ENCODE results near the gene BUB3.

The BUB3 gene

DNA sequence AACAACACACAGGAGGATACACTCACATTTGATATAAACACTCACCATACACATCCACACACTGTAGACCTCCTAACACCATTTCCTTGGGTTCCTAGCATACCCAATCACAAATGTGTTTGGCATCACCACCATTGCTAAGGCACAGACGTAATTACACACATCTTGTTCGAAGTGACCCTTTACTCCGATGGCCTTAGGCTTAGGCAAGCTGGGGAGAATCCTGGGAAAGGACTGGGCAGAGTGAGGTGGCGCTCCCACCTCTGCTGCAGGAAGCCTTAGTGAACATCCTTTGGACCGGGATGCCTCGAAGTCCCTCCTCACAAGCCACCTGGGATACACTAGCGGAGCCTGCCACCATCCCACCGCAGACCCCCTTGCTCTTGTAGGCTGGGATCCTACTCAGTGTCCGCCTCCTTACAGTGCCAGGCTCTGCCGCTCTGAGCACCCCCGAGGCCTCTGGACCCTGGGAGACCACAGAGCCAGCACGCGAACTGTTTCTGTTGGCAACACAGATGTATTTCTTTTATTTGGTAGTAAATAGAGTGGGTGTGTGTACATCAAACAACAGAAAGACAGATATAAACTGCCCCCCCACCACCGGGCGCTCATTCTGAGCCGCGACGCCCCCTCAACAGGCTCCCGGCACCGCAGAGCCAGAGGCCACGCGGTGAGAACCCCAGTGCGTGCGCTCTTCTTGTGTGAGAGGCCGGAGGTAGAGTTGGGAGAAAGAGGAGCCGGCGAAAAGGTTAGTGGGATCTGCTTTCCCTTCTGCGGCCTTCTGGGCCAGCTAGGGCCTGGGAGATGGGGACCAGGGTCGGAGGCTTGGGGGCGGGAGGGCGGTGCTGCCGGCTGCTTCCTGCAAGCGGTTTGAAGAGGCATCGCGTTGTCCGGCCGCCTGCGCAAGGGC lies 12.2 kb upstream of the BUB3 start:
- no peak for DNase-seq (ENCODE audit: low read depth)

DNA sequence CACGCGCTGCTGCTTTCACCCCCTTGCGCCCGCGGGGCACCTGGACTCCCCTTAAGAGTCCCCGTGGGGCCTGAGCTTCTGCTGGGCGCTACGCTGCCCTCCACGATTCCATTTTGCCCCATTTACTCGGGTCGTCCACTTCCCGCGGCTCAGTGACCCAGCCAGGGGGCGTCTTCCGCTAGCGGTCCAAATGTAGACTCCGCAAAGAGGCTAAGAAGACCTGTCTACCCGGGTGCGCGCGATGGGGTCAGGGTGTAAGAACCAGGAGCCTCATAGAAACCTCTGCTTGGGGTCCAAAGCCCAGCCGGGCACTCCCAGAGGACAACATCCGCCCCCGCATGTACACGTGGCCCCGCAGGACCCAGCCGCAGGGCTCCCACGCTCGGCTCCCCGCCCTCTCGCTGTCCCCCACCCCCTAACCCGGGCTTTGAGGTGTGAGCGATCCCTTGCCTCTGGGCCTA lies 11.5 kb upstream of the BUB3 start:
- DNase-seq (ENCODE audit: low read depth), result no peak

DNA sequence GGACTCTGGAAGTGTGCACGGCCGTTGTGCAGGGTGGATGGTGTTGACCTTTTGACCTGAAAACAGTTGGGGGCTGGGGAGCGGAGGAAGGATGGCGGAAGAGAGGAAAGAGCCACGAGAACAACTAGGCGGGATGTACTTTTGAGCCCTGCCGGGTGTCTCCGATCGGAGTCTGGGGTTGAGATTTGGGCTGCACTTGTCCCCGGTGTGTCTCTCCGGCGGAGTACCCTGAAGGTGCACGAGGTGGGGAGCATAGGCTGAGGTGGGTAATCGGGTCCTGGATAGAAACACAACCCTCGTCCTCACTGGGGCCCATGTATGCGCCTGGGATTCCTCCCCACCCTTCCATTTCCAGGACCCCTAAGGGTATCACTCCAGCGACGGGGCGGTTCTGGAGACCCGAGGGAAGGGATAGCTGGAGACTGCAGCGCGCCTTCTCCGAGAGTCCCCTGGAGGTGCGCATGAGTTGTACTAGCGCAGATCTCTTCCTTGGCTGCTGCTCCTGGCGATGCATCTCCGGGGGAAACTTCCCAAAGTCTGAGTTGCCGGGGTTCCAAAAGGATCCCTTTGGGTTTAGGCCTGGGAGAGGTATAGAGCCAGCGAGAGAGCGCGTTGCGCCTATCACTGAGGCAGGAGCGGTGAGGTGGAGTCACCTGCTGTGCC lies 10.9 kb upstream of the BUB3 start:
- DNase-seq (ENCODE audit: low read depth), result no peak

DNA sequence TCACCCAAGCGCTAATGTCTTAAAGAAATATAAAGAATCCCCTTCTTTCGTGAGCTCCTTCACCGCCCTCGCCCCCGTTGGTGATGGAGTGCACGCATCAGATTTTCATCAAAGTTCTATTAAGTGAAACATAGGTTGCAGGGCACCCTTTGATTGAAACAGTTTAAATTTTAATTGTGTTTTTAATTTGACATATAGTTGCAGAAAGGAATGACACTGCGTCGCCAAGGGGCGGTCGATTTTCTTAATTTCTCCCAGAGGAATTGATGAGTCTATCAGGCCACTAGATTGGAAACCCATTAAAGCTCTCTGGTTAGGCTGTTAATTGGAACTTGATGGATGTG lies 10.4 kb upstream of the BUB3 start:
- DNase-seq (ENCODE audit: low read depth), result no peak

DNA sequence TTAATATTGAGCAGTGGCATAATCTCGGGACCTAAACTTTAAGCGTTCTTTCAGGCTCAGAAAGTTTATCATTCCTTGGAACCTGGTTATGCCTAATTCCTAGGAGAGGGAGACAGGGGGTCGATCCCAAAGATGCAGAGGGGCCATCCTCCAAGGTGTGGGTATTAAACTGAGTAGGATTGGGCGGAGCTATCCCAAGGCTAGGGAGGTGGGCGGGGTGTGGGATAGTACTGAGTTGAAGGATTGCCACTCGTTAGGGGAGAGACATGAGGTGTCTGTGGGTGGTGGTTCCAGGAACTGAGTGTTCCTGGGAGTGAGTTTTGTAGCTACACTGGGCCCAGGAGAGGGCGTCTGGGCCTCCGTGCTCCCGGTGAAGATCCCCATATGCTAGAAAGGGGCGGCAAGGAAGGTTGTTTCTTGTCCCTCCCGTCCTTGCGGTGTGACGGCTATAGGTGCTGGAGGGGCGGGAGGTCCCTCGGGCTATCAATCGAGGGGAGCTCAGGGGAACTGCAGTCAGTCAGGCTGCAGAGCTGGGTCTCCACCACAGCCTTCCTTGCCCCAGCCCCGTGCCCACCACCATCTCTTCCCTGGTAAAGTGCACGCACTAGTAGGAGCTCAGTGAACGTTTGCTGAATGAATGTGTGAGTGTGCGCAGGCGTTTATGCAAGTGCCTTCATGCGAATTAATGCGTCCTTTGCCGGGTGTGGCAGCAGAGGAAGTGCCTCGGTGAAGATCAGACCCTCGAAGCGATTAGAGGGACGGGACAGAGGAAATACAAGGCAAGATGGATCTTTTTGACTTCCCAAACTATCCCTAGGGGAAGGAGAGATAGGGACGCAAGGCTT lies 9.3 kb upstream of the BUB3 start:
- DNase-seq (ENCODE audit: low read depth), result no peak

DNA sequence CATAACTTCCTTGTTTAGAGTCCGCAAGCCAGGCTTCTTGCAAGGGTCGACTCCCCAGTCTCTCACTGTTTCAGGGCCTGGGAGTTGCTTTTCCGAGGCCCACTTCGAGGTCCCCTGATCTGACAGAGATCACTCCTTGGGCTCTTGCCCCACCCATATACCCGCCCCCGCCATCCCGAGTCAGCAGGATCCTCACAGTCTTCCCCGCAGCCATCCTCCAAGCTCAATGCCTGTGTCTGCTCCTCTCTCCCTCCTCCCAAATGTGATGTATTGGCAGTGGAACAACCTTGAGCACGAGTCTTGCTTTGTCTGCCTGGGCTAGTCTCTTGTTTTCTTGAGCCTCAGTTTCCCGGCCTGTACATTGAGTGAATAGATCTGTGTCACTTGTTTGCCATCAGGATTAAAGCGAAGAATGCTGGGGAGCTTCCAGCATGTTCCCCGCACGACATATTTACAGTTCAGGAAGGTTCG lies 8.6 kb upstream of the BUB3 start:
- DNase-seq (ENCODE audit: low read depth), result no peak

DNA sequence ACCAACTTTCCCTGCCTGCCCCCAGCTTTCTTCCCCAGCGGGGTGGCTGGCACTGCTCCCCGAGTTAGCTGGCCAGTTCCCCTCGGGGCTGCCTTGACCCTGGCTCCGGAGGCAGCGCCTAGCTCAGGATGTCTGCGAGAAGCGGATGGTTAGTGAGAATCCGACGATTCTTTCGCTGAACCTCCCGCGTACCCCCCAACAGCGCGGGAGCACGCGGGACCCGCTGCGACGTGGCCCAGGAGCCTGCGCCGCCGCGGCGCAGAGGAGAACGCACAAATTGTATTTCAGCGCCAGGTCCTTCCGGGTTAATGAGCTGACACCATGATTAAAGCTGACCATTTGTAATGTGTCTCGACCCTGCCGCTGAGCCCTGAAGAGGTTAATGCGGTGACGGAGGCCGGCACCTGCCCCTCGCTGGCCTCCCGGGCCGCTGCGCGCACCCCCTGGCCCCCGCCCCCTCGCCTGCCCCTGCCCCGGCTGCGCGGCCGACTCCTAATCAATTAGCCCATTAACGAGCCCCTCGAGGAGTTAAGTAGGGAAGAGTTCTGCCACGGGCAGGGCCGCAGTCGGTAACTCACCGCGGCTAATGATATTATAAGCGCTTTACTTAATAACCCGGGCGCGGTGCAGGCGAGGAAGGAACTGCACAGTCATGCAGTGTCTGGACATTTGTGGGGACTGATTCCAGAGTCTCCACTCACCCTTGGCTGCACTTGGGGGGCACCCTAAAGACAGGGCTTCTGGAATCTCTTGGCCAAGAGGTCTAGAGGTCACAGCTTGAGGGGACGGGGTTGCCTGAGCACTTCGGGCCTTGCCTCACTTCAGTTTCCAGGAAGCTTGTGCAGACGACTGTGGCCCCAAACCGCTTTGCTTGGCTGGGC lies 7.9 kb upstream of the BUB3 start:
- no peak for DNase-seq (ENCODE audit: low read depth)

DNA sequence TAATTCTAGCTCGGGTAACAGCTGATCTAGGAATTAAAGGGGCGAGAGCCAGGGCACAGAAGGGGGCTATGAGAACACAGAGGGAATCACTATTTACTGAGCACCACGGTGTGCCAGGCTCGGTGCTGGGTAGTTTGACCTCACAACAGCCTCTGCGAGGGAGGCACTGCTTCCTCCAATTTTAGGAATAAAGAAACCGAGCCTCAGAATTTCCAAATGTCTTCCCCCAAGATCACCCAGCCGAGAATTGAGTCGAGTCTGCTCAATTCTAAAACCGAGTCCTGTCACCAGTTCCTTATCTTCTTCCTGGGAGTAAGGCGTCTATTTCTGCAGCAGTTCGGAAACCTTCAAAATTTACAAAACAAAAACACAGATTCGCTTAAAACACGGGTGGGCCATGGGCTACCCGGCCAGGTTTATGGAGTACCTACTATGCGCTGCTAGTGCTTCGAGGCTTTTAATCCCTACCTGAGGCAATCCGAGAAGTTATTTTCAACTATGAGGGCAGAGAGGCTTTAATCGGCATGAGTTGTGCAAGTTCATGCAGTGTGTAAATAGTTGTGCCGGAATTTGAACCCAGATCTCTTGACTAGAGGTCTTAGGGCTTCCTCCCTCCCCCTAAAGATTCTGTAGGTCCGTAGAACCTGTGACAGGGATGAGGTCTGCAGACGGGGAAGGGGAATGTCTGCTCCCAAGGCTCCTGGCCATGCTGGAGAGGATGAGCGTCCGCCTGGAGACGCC lies 7.1 kb upstream of the BUB3 start:
- no peak for DNase-seq (ENCODE audit: low read depth)

DNA sequence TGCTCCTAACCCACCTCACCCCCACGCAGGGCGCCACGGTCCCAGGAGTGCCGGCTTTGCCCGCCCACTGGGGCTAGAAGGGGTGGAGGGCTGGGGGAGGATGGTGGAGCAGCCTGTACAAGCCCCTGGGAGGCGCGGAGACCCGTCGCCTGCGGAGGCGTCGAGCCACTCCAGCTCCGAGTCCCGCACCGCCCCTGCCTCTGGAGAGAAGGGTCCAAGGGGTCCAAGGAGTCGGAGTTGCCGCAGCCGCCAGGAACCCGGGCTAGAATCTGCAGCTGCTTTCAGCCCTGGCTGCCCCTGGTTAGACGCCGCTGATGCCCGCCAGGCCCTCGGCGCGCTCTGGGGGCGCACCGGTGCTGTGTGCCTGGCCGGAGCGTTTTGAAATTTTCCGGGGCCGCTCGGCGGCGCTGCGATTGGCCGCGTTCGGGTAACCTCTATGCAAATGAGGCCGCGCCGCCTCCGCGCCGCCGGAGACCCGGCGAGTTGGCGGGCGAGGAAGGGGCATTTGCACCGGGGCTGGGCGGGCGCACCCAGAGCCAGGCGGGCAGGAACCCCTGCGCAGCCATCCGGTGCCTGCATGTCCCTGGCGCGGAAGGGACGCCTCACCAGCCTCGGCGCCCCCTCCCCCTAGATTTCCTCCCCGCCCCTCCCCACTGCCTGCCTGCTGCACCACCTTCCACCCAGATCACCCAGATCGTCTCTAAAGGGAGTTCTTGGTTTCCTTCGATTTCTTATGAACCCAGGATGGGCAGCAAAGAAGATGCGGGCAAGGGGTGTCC lies 6.4 kb upstream of the BUB3 start, which contains the start of gene HMX2:
TSS of gene HMX2 (plus strand) at position 502 of the 779 bp plus-strand sequence. CDS start at position 745, 243 bp downstream.
- no peak for DNase-seq (ENCODE audit: low read depth)

DNA sequence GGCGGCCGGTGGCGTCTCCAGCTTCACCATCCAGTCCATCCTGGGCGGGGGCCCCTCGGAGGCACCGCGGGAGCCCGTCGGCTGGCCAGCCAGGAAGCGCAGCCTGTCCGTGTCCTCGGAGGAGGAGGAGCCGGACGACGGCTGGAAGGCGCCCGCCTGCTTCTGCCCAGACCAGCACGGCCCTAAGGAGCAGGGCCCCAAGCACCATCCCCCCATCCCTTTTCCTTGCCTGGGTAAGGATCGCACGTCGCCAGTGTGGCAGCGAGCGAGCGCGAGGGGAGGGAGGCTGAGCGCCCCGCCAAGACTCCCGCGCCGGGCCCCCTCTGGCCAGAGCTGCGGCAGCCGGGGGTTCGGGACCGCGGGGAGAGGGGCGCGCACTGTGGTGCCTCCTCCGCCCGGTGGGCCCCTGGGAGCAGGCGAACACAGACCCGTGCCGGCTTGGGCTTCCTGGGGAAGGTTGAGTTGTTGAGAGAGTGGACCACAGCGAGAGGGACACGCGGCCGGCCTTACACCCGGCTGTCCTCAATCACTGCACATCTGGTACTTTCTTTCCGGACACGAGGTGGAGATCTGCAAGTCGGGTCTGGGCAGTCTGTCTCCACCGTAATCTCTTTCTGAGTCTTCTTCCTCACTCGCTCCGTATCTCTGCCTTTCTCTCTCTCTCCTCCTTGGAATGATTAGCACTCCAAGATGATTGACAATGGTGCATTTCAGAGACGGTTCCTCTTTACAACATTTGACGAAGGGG lies 5.6 kb upstream of the BUB3 start:
- no peak for DNase-seq (ENCODE audit: low read depth)

DNA sequence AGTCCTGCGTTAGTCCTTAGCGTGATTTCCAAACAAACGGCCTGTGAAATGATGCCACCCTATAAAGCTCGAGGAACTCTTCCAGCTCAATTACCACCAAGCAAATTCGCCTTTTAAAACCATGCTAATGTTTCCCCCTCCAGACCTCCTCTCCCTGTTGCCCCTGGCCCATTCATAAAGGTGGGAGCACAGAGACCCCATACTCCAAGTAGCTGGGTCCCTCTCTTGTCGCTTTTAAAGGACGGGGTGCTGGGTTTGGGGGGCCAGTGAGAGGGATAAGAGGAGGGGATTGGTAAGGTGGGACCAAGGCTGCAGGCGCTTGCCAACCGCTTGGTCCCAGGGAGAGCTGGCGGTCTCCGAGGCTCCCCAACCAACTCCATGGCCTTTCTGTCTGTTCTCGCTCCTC lies 5.0 kb upstream of the BUB3 start:
- DNase-seq (ENCODE audit: low read depth), result no peak

DNA sequence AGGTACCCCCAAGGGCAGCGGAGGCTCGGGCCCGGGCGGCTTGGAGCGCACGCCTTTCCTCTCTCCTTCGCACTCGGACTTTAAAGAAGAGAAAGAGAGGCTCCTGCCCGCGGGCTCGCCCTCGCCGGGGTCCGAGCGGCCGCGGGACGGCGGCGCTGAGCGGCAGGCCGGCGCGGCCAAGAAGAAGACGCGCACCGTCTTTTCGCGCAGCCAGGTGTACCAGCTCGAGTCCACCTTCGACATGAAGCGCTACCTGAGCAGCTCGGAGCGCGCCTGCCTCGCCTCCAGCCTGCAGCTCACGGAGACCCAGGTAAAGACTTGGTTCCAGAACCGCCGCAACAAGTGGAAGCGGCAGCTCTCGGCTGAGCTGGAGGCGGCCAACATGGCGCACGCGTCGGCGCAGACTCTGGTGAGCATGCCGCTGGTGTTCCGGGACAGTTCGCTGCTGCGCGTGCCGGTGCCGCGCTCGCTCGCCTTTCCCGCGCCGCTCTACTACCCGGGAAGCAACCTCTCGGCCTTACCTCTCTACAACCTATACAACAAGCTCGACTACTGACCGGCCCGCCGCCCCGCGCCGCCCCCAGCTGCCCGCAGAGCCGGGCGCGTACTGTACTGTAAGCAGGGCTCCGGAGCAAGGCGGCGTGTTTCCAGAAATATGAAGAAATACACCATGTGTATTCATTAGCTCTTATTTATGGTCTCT lies 4.5 kb upstream of the BUB3 start:
- no peak for DNase-seq (ENCODE audit: low read depth)

DNA sequence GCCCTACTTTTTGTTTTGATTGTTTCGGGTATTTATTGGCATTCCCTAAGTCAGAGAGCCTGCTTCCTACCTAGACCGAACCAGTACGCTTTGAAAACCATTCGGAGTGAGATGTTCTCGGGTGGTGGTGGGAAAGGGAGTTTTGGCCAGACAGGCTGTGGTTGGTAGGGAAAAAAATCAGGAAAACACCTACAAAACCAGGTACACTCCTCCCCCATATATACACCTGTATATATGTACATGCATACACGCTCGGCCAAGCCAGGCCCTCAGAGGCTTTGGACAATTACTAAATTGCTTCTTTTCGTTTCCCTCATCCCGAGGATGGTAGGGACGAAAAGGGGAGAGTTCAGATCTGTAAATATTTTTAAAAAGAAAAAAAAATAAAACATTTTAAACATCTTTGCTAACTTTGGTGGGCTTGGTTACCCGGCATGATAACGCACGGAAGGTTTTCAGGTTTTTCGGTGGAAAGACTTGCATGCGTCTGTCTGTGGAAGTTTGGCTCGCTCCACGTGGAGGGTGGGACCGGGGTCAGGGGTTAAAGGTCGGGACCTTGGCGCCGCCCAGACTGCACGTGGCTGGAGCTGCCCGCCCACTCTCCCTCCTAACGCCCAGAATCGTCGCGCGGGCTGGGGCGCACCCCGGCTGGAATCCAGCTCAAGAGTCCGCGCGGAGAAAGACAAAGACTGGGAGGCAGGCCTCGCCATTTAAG lies 3.8 kb upstream of the BUB3 start:
- no peak for DNase-seq (ENCODE audit: low read depth)

DNA sequence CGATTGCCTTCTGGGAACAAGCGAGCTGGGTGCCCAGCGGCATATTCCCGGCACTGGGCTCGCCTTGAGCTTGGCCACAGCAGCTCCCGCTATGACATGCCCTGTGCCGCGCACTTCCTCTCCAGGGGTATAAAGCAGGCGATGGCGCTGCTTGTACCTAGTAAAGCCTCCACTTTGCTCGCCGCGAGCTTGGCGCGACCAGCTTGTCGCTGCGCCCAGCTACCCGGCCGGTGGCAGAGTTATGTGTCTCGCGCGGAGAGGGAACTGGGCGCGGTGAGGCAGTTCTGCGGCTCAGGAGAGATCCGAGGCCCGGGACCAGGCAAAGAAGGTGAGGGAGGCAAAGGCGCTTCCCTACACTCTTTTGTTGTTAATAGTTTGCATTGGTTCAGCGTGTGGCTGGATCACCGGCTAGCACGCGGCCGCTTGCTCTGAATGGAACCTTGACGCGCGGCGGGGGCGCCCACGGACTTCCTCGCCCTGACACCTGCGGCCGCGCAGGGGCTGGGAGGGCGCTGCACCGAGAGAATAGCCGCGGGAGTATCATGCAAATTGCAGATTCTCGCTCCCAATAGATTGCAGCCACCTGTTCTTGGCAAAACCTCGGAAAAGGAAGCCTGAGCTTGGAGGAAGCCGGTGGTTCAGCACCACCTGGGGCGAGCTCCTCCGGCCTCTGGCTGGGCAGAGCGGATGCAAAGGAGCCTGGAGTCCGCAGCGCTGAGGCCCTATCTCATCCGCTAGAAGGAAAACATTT lies 3.0 kb upstream of the BUB3 start:
- no peak for DNase-seq (ENCODE audit: low read depth)

DNA sequence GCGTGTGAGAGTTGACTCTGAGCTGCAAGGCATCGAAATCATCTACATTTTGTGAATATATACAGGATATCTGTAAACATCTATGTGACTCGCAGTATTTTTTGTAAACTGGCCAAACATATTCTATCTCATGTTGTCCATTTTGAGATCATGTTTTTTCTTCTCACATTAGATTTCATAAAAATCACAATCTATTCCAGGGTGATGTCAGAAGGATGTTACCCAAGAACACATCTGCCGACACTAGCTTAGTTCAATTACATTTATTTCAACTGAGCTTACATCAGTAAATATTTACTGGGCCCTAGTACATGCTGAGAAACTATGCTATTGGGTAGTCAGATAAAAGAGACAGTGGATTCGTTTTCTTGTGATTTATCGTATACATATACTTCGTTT lies 2.5 kb upstream of the BUB3 start:
- DNase-seq (ENCODE audit: low read depth), result no peak

DNA sequence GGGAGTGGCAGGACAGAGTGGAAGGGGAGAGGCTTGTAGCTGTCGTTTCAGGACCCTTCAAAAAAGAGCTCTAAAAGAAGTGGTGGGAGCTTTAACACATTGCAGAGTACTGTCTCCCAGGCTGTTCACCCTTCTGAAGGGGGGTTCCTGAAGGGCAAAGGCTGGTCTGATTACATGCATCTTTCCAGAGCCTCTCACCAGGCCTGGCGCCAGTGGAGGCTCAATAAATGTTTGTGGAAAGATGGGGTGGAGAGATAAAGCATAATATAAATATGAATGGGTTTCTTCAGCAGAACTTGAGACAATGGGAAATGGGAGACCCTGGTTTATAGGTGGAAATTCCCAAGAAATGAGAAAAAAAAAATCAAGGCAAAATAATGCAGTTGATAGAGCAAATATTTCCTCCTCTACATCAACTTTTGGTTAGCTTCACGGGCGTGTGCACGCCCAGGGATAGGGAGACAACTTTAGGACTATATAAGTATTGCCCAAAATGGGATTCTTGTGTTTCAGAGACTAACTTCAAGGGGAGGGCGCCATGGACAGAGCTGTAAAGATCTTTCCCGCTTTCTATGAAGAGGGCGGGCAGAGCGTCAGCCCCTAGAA lies 613 bp upstream of the BUB3 start:
- no peak for DNase-seq (ENCODE audit: low read depth)
